Measurements from ENCODE around the gene TRAIP. TPM values are rescaled to one million over a fixed set of nuclear protein-coding genes. Genes with fewer than 3 reads are reported as not detected.

TRAIP gene
- total RNA-seq, 1 donor from 2014 or later, result 1.5 TPM

- no peak for DNase-seq
- TF ChIP-seq CTCF (IDR thresholded peaks at IDR 0.05), result no peak
- H3K27ac ChIP-seq, result no peak overlapping the region
- H3K36me3 ChIP-seq, result peaks cover 13% of the 10 kb centered on the region
- no peak overlapping the region for H3K4me3 ChIP-seq
- no peaks in the 10 kb centered on the region for H3K27me3 ChIP-seq
- no peaks in the 10 kb centered on the region for H3K9me3 ChIP-seq
- intact Hi-C loops (cut with DNase I), result no loop called here
- peaks cover 8% of the 10 kb centered on the region for H3K4me1 ChIP-seq
- ATAC-seq, result no peak
Measured at GRCh38 chr3:49895791-49896190, 39.4 kb upstream of the TRAIP start.

GRCh38 chr3:49889296-49889695 lies 32.9 kb upstream of the TRAIP start:
- intact Hi-C loops (cut with DNase I), result no loop called here
- H3K4me1 ChIP-seq, result no peaks in the 10 kb centered on the region
- H3K36me3 ChIP-seq, result no peaks in the 10 kb centered on the region
- H3K27me3 ChIP-seq, result no peaks in the 10 kb centered on the region
- ATAC-seq (no peak), DNase-seq (no peak)
- no peak overlapping the region for H3K4me3 ChIP-seq
- H3K9me3 ChIP-seq, result no peaks in the 10 kb centered on the region
- H3K27ac ChIP-seq, result no peak overlapping the region
- no peak for TF ChIP-seq CTCF (IDR thresholded peaks at IDR 0.05)

- Histone ChIP-seq H3K36me3 (no peaks in the 10 kb centered on the region), H3K27ac (no peak overlapping the region), H3K4me3 (no peak overlapping the region), H3K27me3 (no peaks in the 10 kb centered on the region), H3K4me1 (peaks cover 3% of the 10 kb centered on the region), H3K9me3 (no peaks in the 10 kb centered on the region)
- TF ChIP-seq CTCF (IDR thresholded peaks at IDR 0.05), result no peak
- DNase-seq (no peak), ATAC-seq (no peak)
- intact Hi-C loops (cut with DNase I), result no loop called here
Measured at GRCh38 chr3:49886922-49887265, 30.5 kb upstream of the TRAIP start.

- Histone ChIP-seq H3K4me1 (peaks cover 5% of the 10 kb centered on the region), H3K9me3 (no peaks in the 10 kb centered on the region), H3K27me3 (no peaks in the 10 kb centered on the region), H3K36me3 (no peaks in the 10 kb centered on the region), H3K27ac (no peak overlapping the region), H3K4me3 (no peak overlapping the region)
- ATAC-seq (no peak), DNase-seq (no peak)
- intact Hi-C loops (cut with DNase I), result no loop called here
- no peak for TF ChIP-seq CTCF (IDR thresholded peaks at IDR 0.05)
Measured at GRCh38 chr3:49883998-49884397, 27.6 kb upstream of the TRAIP start.

- peaks cover 5% of the 10 kb centered on the region for H3K4me1 ChIP-seq
- H3K9me3 ChIP-seq, result no peaks in the 10 kb centered on the region
- intact Hi-C loops (cut with DNase I), result no loop called here
- ATAC-seq, result no peak
- H3K27me3 ChIP-seq, result no peaks in the 10 kb centered on the region
- no peak for TF ChIP-seq CTCF (IDR thresholded peaks at IDR 0.05)
- H3K36me3 ChIP-seq, result no peaks in the 10 kb centered on the region
- no peak overlapping the region for H3K4me3 ChIP-seq
- DNase-seq, result no peak
- no peak overlapping the region for H3K27ac ChIP-seq
Measured at GRCh38 chr3:49882166-49882565, 25.8 kb upstream of the TRAIP start.

GRCh38 chr3:49880581-49881315 lies 24.4 kb upstream of the TRAIP start:
- Histone ChIP-seq H3K4me3 (no peak overlapping the region), H3K27ac (no peak overlapping the region), H3K4me1 (peaks cover 5% of the 10 kb centered on the region), H3K27me3 (no peaks in the 10 kb centered on the region), H3K36me3 (no peaks in the 10 kb centered on the region), H3K9me3 (no peaks in the 10 kb centered on the region)
- no peak for TF ChIP-seq CTCF (IDR thresholded peaks at IDR 0.05)
- DNase-seq (no peak), ATAC-seq (no peak)
- intact Hi-C loops (cut with DNase I), result no loop called here
